Osteocyte (in vitro differentiated cells): ENCODE data around the gene TTLL12. TPM values are rescaled to one million over a fixed set of nuclear protein-coding genes. Genes with fewer than 3 reads are reported as not detected.

ENCODE experiments used
- DNase-seq: peaks from one replicate; pipeline ENCODE4 v3.0.0; 2021; ENCODE audit warnings: mixed read lengths; ENCODE audit not compliant: unreplicated experiment; ENCODE audit errors: extremely low spot score
- H3K27ac Mint-ChIP-seq: one replicate; pipeline ENCODE4 v1.8.0; 2021; ENCODE audit warnings: mild to moderate bottlenecking, mixed read lengths; ENCODE audit not compliant: unreplicated experiment
- H3K27me3 Mint-ChIP-seq: one replicate; pipeline ENCODE4 v1.8.0; 2021; ENCODE audit warnings: mixed read lengths; ENCODE audit not compliant: unreplicated experiment
- H3K36me3 Mint-ChIP-seq: one replicate; pipeline ENCODE4 v1.8.0; 2021; ENCODE audit warnings: mixed read lengths; ENCODE audit not compliant: unreplicated experiment
- H3K4me1 Mint-ChIP-seq: one replicate; pipeline ENCODE4 v1.8.0; 2021; ENCODE audit warnings: mixed read lengths; ENCODE audit not compliant: unreplicated experiment
- H3K4me3 Mint-ChIP-seq: one replicate; pipeline ENCODE4 v1.8.0; 2021; ENCODE audit warnings: mild to moderate bottlenecking, moderate library complexity, mixed read lengths; ENCODE audit not compliant: unreplicated experiment
- H3K9me3 Mint-ChIP-seq: one replicate; pipeline ENCODE4 v1.8.0; 2021; ENCODE audit warnings: mixed read lengths; ENCODE audit not compliant: unreplicated experiment
- total RNA-seq: library from RNA; stranded (reverse); gene quantifications from 2 replicates; pipeline ENCODE4 v1.2.1, GENCODE V29; 2021
- TF ChIP-seq, protein P1 (sequence below): fragments of 200-600 bp; sonication (generic); IDR thresholded peaks from 2 replicates; pipeline ENCODE4 v1.5.0; 2021; ENCODE audit warnings: antibody characterized with exemption, mild to moderate bottlenecking, moderate library complexity

Gene TTLL12
- total RNA-seq, 1 donor from 2014 or later: 35.6 TPM

- Mint-ChIP-seq H3K36me3 (peaks cover 10% of the 10 kb centered on the region), H3K27ac (no peak overlapping the region), H3K4me3 (no peak overlapping the region), H3K4me1 (peaks cover 20% of the 10 kb centered on the region), H3K27me3 (no peaks in the 10 kb centered on the region), H3K9me3 (no peaks in the 10 kb centered on the region)
- TF ChIP-seq, protein P1, sequence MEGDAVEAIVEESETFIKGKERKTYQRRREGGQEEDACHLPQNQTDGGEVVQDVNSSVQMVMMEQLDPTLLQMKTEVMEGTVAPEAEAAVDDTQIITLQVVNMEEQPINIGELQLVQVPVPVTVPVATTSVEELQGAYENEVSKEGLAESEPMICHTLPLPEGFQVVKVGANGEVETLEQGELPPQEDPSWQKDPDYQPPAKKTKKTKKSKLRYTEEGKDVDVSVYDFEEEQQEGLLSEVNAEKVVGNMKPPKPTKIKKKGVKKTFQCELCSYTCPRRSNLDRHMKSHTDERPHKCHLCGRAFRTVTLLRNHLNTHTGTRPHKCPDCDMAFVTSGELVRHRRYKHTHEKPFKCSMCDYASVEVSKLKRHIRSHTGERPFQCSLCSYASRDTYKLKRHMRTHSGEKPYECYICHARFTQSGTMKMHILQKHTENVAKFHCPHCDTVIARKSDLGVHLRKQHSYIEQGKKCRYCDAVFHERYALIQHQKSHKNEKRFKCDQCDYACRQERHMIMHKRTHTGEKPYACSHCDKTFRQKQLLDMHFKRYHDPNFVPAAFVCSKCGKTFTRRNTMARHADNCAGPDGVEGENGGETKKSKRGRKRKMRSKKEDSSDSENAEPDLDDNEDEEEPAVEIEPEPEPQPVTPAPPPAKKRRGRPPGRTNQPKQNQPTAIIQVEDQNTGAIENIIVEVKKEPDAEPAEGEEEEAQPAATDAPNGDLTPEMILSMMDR: no peak
- no peak for DNase-seq
Observed at GRCh38 chr22:43167001-43167589, 19.8 kb downstream of the TTLL12 start.

GRCh38 chr22:43166132-43166930 lies 20.6 kb downstream of the TTLL12 start:
- Mint-ChIP-seq H3K27me3 (no peaks in the 10 kb centered on the region), H3K4me3 (no peak overlapping the region), H3K36me3 (peaks cover 10% of the 10 kb centered on the region), H3K4me1 (peaks cover 20% of the 10 kb centered on the region), H3K27ac (no peak overlapping the region), H3K9me3 (no peaks in the 10 kb centered on the region)
- DNase-seq: no peak
- TF ChIP-seq, protein P1: no peak

- no peak overlapping the region for H3K27ac Mint-ChIP-seq
- no peak for DNase-seq
- H3K27me3 Mint-ChIP-seq: no peaks in the 10 kb centered on the region
- no peak overlapping the region for H3K4me3 Mint-ChIP-seq
- peaks cover 8% of the 10 kb centered on the region for H3K36me3 Mint-ChIP-seq
- TF ChIP-seq, protein P1: no peak
- peaks cover 26% of the 10 kb centered on the region for H3K4me1 Mint-ChIP-seq
- H3K9me3 Mint-ChIP-seq: no peaks in the 10 kb centered on the region
Observed at GRCh38 chr22:43164636-43165035, 22.3 kb downstream of the TTLL12 start.

GRCh38 chr22:43163241-43163795 lies 23.6 kb downstream of the TTLL12 start:
- Mint-ChIP-seq H3K36me3 (peaks cover 6% of the 10 kb centered on the region), H3K4me1 (peaks cover 26% of the 10 kb centered on the region), H3K27me3 (no peaks in the 10 kb centered on the region), H3K9me3 (no peaks in the 10 kb centered on the region), H3K4me3 (no peak overlapping the region), H3K27ac (no peak overlapping the region)
- TF ChIP-seq, protein P1: no peak
- DNase-seq: no peak
